ENCODE results near the gene DBNL. TPM values are rescaled to one million over a fixed set of nuclear protein-coding genes. Genes with fewer than 3 reads are reported as not detected.
"Not testable (repeated sequence)": the region's sequence is repeated elsewhere in the genome, so short reads cannot be mapped to it uniquely, and the experiment has no call there.

Gene DBNL
- total and polyA plus RNA-seq, 2 experiments from 2014 or later = 145 to 175 TPM

GRCh38 chr7:44036364-44036763 lies 8.1 kb upstream of the DBNL start:
- H3K4me1 ChIP-seq (ENCODE audit: insufficient read depth); H3K79me2 ChIP-seq (ENCODE audit: insufficient read depth); H3K4me2 ChIP-seq (ENCODE audit: unreplicated experiment); H3K9me3 ChIP-seq (ENCODE audit: low read depth); H3K27me3 ChIP-seq (replicated peaks; ENCODE audit: insufficient read depth); H3K36me3 ChIP-seq (ENCODE audit: low read depth); H2AFZ ChIP-seq; H3K27ac ChIP-seq; in situ Hi-C loops (cut with MboI); H3K9ac ChIP-seq; H4K20me1 ChIP-seq (ENCODE audit: insufficient read depth); H3F3A ChIP-seq (ENCODE audit: insufficient read depth); H3K4me3 ChIP-seq; H3K9me2 ChIP-seq (ENCODE audit: insufficient read depth): not testable (repeated sequence)
- peak; percentile 48 for DNase-seq
- 37 to 43% methylated on average over 8 of the region's 10 CpGs for WGBS, 2 experiments (ENCODE audit: low coverage in 1 of 2, low lambda C conversion rate in 2 of 2, missing lambda C conversion rate in 2 of 2)

- H3K9ac ChIP-seq; H3K4me3 ChIP-seq; in situ Hi-C loops (cut with MboI); H3K36me3 ChIP-seq (ENCODE audit: low read depth); H3K4me2 ChIP-seq (ENCODE audit: unreplicated experiment); H3K9me3 ChIP-seq (ENCODE audit: low read depth); DNase-seq; H3F3A ChIP-seq (ENCODE audit: insufficient read depth); H4K20me1 ChIP-seq (ENCODE audit: insufficient read depth); H3K79me2 ChIP-seq (ENCODE audit: insufficient read depth); H2AFZ ChIP-seq; H3K27me3 ChIP-seq (replicated peaks; ENCODE audit: insufficient read depth); H3K27ac ChIP-seq; H3K4me1 ChIP-seq (ENCODE audit: insufficient read depth); H3K9me2 ChIP-seq (ENCODE audit: insufficient read depth): not testable (repeated sequence)
- 69 to 80% methylated on average over 2 of the region's 2 CpGs for WGBS, 2 experiments (ENCODE audit: low coverage in 1 of 2, low lambda C conversion rate in 2 of 2, missing lambda C conversion rate in 2 of 2)
Measured at GRCh38 chr7:44037951-44038350, 6.6 kb upstream of the DBNL start.

GRCh38 chr7:44038553-44038952 lies 5.9 kb upstream of the DBNL start:
- H3F3A ChIP-seq (ENCODE audit: insufficient read depth); DNase-seq; H3K36me3 ChIP-seq (ENCODE audit: low read depth); H3K4me3 ChIP-seq; H3K4me1 ChIP-seq (ENCODE audit: insufficient read depth); H3K27ac ChIP-seq; H3K79me2 ChIP-seq (ENCODE audit: insufficient read depth); H3K9me3 ChIP-seq (ENCODE audit: low read depth); H2AFZ ChIP-seq; H3K9me2 ChIP-seq (ENCODE audit: insufficient read depth); in situ Hi-C loops (cut with MboI); H3K4me2 ChIP-seq (ENCODE audit: unreplicated experiment); H3K27me3 ChIP-seq (replicated peaks; ENCODE audit: insufficient read depth); H4K20me1 ChIP-seq (ENCODE audit: insufficient read depth); H3K9ac ChIP-seq: not testable (repeated sequence)
- 53 to 62% methylated on average over 6 to 8 of the region's 12 CpGs for WGBS, 2 experiments (ENCODE audit: low coverage in 1 of 2, low lambda C conversion rate in 2 of 2, missing lambda C conversion rate in 2 of 2)

- H3K4me2 ChIP-seq (ENCODE audit: unreplicated experiment); H3F3A ChIP-seq (ENCODE audit: insufficient read depth); H3K9me2 ChIP-seq (ENCODE audit: insufficient read depth); H3K27me3 ChIP-seq (replicated peaks; ENCODE audit: insufficient read depth); in situ Hi-C loops (cut with MboI); H3K79me2 ChIP-seq (ENCODE audit: insufficient read depth); H3K4me1 ChIP-seq (ENCODE audit: insufficient read depth); H3K9ac ChIP-seq; H3K27ac ChIP-seq; H3K36me3 ChIP-seq (ENCODE audit: low read depth); H3K9me3 ChIP-seq (ENCODE audit: low read depth); H4K20me1 ChIP-seq (ENCODE audit: insufficient read depth): not testable (repeated sequence)
- 7 to 10% methylated on average over 10 to 19 of the region's 26 CpGs for WGBS, 2 experiments (ENCODE audit: low coverage in 1 of 2, low lambda C conversion rate in 2 of 2, missing lambda C conversion rate in 2 of 2)
- H2AFZ ChIP-seq = peak overlapping the region; percentile 79; the same call in 1 of the 2 replicates
- DNase-seq = peak; percentile 76
- H3K4me3 ChIP-seq = peak overlapping the region; percentile 52; the same call in 1 of the 2 replicates
Measured at GRCh38 chr7:44038961-44039558, 5.4 kb upstream of the DBNL start.

DNA sequence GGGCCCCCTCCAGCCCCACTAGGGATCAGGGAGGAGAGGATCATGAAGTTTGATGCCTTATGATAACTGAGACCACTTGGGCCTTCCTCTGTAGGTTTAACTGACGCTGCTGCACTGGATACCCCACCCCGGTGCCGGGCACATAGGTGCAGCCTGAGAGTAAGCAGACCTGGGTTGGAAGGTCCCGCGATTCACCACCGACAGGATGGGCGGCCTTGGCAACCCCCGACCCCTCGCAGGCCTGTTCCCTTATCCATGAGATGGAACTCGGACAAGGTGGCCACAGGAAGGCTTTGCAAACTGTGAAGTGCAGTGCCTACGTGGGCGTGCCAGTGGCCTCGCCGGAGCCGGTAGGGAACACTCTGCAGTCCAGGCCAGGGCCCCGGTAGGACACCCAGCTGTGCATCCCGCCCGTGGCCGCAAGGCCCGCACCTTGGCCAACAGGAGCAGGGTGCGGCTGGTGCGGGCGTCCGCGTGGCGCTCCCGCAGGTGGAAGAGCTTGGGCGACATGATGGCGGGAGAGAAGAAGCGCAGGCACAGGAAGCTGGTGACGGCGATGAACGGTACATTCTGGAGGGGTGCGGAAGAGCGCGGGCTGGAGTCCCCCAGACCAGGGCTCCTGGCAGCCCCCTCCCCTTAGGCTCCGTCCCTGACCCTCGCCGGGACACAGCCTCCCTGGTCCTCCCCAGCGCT lies 4.6 kb upstream of the DBNL start:
- H3K79me2 ChIP-seq (ENCODE audit: insufficient read depth); H4K20me1 ChIP-seq (ENCODE audit: insufficient read depth); H2AFZ ChIP-seq; in situ Hi-C loops (cut with MboI); H3F3A ChIP-seq (ENCODE audit: insufficient read depth); H3K27ac ChIP-seq; DNase-seq; H3K36me3 ChIP-seq (ENCODE audit: low read depth); H3K9me3 ChIP-seq (ENCODE audit: low read depth); H3K27me3 ChIP-seq (replicated peaks; ENCODE audit: insufficient read depth); H3K9me2 ChIP-seq (ENCODE audit: insufficient read depth); H3K4me1 ChIP-seq (ENCODE audit: insufficient read depth); H3K9ac ChIP-seq: not testable (repeated sequence)
- peak overlapping the region; percentile 57 for H3K4me3 ChIP-seq
- H3K4me2 ChIP-seq (ENCODE audit: unreplicated experiment) = peak overlapping the region; percentile 28
- WGBS, 2 experiments (ENCODE audit: low coverage in 1 of 2, low lambda C conversion rate in 2 of 2, missing lambda C conversion rate in 2 of 2) = 9 to 15% methylated on average over 8 to 11 of the region's 40 CpGs

DNA sequence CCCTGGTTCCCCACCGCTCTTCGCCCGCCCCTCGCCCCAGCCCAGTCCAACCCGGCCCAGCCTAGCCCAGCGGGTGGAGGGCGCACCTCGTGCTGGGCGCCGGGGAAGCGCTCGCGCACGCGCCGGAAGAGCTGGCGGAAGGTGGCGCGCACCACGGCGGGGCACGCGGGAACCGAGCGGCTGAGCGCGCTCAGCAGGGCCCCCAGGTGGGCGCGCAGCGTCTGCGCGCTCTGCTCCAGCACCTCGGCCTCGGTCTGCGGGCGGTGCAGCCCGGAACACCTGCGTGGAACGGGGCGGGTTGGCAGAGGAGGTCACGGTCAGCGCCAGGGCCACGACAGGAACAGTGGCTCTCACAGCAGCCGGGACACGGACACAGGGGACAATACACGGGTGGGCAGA lies 4.0 kb upstream of the DBNL start:
- H3K27me3 ChIP-seq (replicated peaks; ENCODE audit: insufficient read depth); H3K36me3 ChIP-seq (ENCODE audit: low read depth); H3K9ac ChIP-seq; in situ Hi-C loops (cut with MboI); H3K9me3 ChIP-seq (ENCODE audit: low read depth); H4K20me1 ChIP-seq (ENCODE audit: insufficient read depth); H3K27ac ChIP-seq; H3K4me1 ChIP-seq (ENCODE audit: insufficient read depth); H3K9me2 ChIP-seq (ENCODE audit: insufficient read depth); H3F3A ChIP-seq (ENCODE audit: insufficient read depth): not testable (repeated sequence)
- WGBS, 2 experiments (ENCODE audit: low coverage in 1 of 2, low lambda C conversion rate in 2 of 2, missing lambda C conversion rate in 2 of 2) = 2 to 3% methylated on average over 31 to 34 of the region's 46 CpGs
- Histone ChIP-seq H3K4me2 (ENCODE audit: unreplicated experiment) (peak overlapping the region; percentile 28), H2AFZ (peak overlapping the region; percentile 41; the same call in 1 of the 2 replicates), H3K4me3 (peak overlapping the region; percentile 57), H3K79me2 (ENCODE audit: insufficient read depth) (peaks cover 10% of the 10 kb centered on the region)
- peak; percentile 16 for DNase-seq
